Middle frontal gyrus (tissue), 1 donor: ENCODE measurements around the gene CXCL9.
"Not testable (repeated sequence)": the region's sequence is repeated elsewhere in the genome, so short reads cannot be mapped to it uniquely, and the experiment has no call there.

Experiments
- DNase-seq: peaks from one replicate; pipeline ENCODE4 v3.0.0-alpha.2; 2015; ENCODE audit warnings: low spot score; ENCODE audit errors: extremely low spot score

CXCL9 gene

GRCh38 chr4:76007089-76007862, at the start of gene CXCL9:
CXCL9 (minus strand) TSS chr4:76007509; CDS start chr4:76007449, 60 bp downstream.
- no peak for DNase-seq

GRCh38 chr4:76055421-76055820, 48.1 kb upstream of the CXCL9 start:
- DNase-seq: no peak

GRCh38 chr4:76055016-76055415, 47.7 kb upstream of the CXCL9 start:
- no peak for DNase-seq

- DNase-seq: no peak
Observed at GRCh38 chr4:76053730-76054129, 46.4 kb upstream of the CXCL9 start.

- not testable (repeated sequence) for DNase-seq
Observed at GRCh38 chr4:76050560-76051050, 43.3 kb upstream of the CXCL9 start.

- DNase-seq: not testable (repeated sequence)
Observed at GRCh38 chr4:76049860-76050416, 42.6 kb upstream of the CXCL9 start.

DNA sequence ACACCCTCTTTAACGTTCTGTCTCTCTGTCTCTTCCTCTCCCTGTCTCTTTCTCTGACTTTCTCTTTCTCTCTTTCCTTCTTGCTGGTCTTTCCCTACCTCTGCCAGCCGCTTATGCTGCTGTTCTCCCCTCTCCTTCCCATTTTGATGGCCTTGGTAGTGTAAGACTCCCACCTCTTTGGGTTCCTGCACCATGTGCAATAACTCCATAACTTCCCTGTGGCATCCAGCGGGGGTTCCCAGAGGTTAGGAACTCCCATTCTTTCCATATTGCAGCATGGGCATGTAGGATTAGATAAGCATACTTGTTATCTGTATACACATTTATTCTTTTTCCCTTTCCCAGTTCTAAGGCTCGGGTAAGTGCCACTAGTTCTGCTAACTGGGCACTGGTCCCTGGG, 37.4 kb upstream of the CXCL9 start:
- not testable (repeated sequence) for DNase-seq

GRCh38 chr4:76043306-76043705, 36.0 kb upstream of the CXCL9 start:
- DNase-seq: not testable (repeated sequence)

- DNase-seq: not testable (repeated sequence)
Observed at GRCh38 chr4:76042241-76042998, 35.1 kb upstream of the CXCL9 start.

DNA sequence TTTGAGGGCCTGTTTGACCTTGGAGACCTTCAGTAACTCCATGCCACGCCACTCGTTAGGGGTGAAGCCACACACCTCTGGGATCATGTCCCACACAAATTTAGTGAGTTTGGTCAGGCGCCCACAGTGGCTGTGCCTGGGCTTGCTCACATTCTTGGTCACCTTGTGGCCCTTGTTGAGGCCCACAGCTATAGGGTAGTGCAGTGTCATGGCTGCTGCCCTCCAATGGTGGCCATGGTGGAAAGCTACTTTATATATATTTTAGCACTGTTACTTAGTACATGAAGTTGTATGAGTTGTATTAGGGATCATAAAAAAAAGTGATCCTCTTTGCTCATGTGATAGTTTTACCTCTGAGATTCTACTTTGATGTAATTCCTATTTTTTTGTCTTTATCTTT, 29.5 kb upstream of the CXCL9 start:
- DNase-seq: no peak

DNA sequence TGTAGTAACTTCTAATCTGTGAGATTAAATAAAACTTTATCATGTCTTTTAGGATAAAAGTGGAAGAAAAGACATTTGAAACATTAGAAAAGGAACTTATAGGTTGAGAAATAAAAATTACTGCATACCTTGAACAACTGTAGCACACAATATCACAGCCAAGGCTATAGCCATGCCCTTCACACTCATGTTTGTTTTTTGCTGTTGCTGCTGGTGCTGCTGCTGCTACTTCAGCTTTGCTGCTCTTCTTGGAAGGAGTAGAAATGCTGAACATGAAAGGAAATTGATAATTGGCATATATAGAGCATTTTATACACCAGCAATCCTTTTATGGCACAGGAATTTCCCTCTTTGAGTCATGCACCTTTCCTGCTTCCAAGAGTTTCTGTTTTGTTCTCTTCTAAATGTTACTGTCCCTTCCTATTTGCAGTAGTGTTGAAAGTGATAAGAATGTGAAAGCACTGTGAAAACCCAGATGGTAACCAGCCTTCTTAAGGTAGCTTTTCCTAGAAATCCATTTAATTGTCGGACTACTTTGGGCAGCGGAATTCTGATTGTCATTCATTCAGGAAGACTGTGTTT, 28.6 kb upstream of the CXCL9 start, which contains the start of gene CXCL11:
TSS of gene CXCL11 (minus strand) at position 272 of the 582 bp plus-strand sequence. CDS start at position 189, 83 bp downstream.
- no peak for DNase-seq

DNA sequence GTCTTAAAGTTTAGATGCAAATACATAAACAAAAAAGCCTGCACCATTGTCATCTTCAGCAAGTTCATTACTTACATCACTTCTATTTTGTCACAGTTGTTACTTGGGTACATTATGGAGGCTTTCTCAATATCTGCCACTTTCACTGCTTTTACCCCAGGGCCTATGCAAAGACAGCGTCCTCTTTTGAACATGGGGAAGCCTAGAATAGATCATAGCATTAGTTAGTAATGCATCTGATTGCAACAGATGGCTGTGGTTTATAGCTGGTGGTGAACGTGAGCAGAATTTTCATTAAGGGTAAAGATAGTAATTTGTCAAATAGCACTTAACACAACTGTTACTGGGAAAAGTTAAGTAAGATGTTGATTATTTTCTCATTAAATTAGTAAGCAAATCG, 27.8 kb upstream of the CXCL9 start:
- no peak for DNase-seq

DNA sequence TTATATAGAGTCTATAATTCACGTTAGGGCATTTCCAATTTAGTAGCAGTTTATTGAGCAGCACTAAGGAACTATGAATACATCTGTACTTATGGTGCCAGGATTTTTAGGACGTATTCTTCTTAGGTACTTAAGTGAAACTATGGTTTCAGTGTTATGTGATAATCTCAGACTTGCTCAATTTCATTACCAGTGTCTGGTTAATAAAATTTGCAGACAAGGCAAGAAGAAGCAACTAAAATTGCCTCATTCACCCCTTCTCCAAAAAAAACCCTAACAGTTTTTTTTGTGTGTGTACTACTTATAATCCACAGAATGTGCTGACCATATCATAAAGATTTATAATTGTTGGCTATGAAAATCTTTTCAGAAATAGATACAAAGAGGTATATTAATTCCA, 22.0 kb upstream of the CXCL9 start:
- no peak for DNase-seq

DNA sequence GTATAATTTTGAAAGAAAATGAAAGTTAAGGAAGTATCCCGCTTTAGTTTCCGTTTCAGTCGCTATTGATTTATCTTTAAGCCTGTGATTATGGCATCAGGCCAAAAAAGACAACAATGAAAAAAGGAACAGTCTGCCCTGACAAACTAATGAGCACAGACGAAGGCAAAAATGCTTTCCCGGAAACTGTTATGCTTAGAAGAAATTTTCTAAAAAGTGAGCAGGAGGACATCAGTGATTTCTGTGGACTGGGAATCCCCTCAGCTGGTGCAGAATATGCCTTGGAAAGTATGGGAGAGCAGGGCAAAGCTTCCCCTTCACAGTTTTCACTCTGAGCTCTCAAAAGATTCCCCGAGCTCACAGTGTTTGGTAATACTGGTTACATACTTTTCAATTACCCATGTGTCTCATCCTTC, 21.0 kb upstream of the CXCL9 start:
- DNase-seq: no peak

- no peak for DNase-seq
Observed at GRCh38 chr4:76024065-76024464, 16.8 kb upstream of the CXCL9 start.

- DNase-seq: no peak
Observed at GRCh38 chr4:76023389-76023788, 16.1 kb upstream of the CXCL9 start, which contains the start of gene CXCL10. CXCL10 (minus strand) TSS chr4:76023497; CDS start chr4:76023431, 66 bp downstream.

- no peak for DNase-seq
Observed at GRCh38 chr4:76022677-76023076, 15.4 kb upstream of the CXCL9 start.

- no peak for DNase-seq
Observed at GRCh38 chr4:76022031-76022430, 14.7 kb upstream of the CXCL9 start.

- no peak for DNase-seq
Observed at GRCh38 chr4:76017056-76017686, 9.9 kb upstream of the CXCL9 start.

DNA sequence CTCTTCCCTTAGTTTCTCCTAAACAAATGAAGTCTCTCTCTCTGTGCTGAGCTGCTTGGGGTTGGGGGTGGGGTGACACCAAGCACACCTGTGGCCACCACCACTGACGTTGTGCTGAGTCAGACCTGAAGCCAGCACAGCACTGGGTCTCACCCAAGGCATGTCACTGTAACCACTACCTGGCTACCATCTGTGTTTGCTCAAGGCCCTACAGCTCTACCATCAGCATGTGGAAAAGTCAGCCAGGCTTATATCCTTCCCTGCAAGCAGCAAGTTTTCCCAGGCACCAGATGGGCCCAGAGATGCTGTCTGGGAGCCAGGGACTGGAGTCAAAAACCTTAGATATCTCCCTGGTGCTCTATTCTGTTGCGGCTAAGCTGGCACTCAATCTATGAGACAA, 9.1 kb upstream of the CXCL9 start:
- DNase-seq: no peak

GRCh38 chr4:76013540-76013939, 6.2 kb upstream of the CXCL9 start:
- no peak for DNase-seq
